ENCODE data around the gene RPTOR.
"Not testable (repeated sequence)": the region's sequence is repeated elsewhere in the genome, so short reads cannot be mapped to it uniquely, and the experiment has no call there.

The RPTOR gene

GRCh38 chr17:80812362-80813088 lies 267.9 kb downstream of the RPTOR start:
- DNase-seq (ENCODE audit: low spot score): no peak
- ChIA-PET CTCF (interaction anchor here (0.6 kb wide), 1 partner anchor 57 kb away, joined by 3 read pairs; no protein-coding TSS in a partner anchor), POLR2A (ENCODE audit: low non-redundant PET) (no interaction called here)
- H3K27ac ChIP-seq: 0 out of 2 replicates have a peak overlapping the region, but pooled peaks have one; percentile 11
- no peak for TF ChIP-seq CTCF (conservative IDR thresholded peaks at IDR 0.05; ENCODE audit: low read depth)

- ChIA-PET CTCF (interaction anchor here (0.6 kb wide), 2 partner anchors 39 to 58 kb away, joined by 3 read pairs; no protein-coding TSS in a partner anchor), POLR2A (ENCODE audit: low non-redundant PET) (no interaction called here)
- no peak for DNase-seq (ENCODE audit: low spot score)
- no peak for TF ChIP-seq CTCF (conservative IDR thresholded peaks at IDR 0.05; ENCODE audit: low read depth)
- H3K27ac ChIP-seq: no peak overlapping the region
These were observed 268.7 kb downstream of the RPTOR start for GRCh38 chr17:80813318-80813717.

GRCh38 chr17:80814491-80814890 lies 269.9 kb downstream of the RPTOR start:
- no peak for TF ChIP-seq CTCF (conservative IDR thresholded peaks at IDR 0.05; ENCODE audit: low read depth)
- CTCF ChIA-PET: no interaction called here
- DNase-seq (ENCODE audit: low spot score): no peak
- no peak overlapping the region; the same call in 1 of the 2 replicates for H3K27ac ChIP-seq
- POLR2A ChIA-PET (ENCODE audit: low non-redundant PET): no interaction called here

- ChIA-PET CTCF (interaction anchor here (0.7 kb wide), 1 partner anchor 11 kb away, joined by 3 read pairs; no protein-coding TSS in a partner anchor), POLR2A (ENCODE audit: low non-redundant PET) (no interaction called here)
- no peak for TF ChIP-seq CTCF (conservative IDR thresholded peaks at IDR 0.05; ENCODE audit: low read depth)
- no peak for DNase-seq (ENCODE audit: low spot score)
- H3K27ac ChIP-seq: peak overlapping the region; percentile 9
These were observed 270.6 kb downstream of the RPTOR start for GRCh38 chr17:80815151-80815681.

GRCh38 chr17:80815718-80816117 lies 271.1 kb downstream of the RPTOR start:
- CTCF ChIA-PET: interaction anchor here (0.7 kb wide), 1 partner anchor 11 kb away, joined by 3 read pairs; no protein-coding TSS in a partner anchor
- H3K27ac ChIP-seq; DNase-seq (ENCODE audit: low spot score); POLR2A ChIA-PET (ENCODE audit: low non-redundant PET): not testable (repeated sequence)

GRCh38 chr17:80816241-80817103 lies 271.8 kb downstream of the RPTOR start:
- no peak for TF ChIP-seq CTCF (conservative IDR thresholded peaks at IDR 0.05; ENCODE audit: low read depth)

More at GRCh38 chr17:80816241-80817103, 271.8 kb downstream of the RPTOR start:
- CTCF ChIA-PET: no interaction called here
- POLR2A ChIA-PET (ENCODE audit: low non-redundant PET): no interaction called here
- DNase-seq (ENCODE audit: low spot score): no peak
- peak overlapping the region; percentile 42; the same call in 1 of the 2 replicates for H3K27ac ChIP-seq

All from RWPE1 (cell line).